Left ventricle myocardium inferior (tissue), 1 donor: ENCODE data around the gene MCF2L2. TPM values are rescaled to one million over a fixed set of nuclear protein-coding genes. Genes with fewer than 3 reads are reported as not detected.

Experiments used
- DNase-seq: peaks from one replicate; pipeline ENCODE4 v3.0.0-alpha.2; 2020
- H3K27ac ChIP-seq: fragments of 200-600 bp; replicated peaks from 2 replicates; pipeline ENCODE4 v1.8.0; 2021
- H3K27me3 ChIP-seq: fragments of 200-600 bp; 2 replicates; pipeline ENCODE4 v1.8.0; 2021; ENCODE audit warnings: low read depth
- H3K36me3 ChIP-seq: fragments of 200-600 bp; 2 replicates; pipeline ENCODE4 v1.8.0; 2021
- H3K4me1 ChIP-seq: fragments of 200-600 bp; 2 replicates; pipeline ENCODE4 v1.8.0; 2021
- H3K4me3 ChIP-seq: fragments of 200-600 bp; 2 replicates; pipeline ENCODE4 v1.8.0; 2021; ENCODE audit warnings: mild to moderate bottlenecking, moderate library complexity
- H3K9me3 ChIP-seq: fragments of 200-600 bp; replicated peaks from 2 replicates; pipeline ENCODE4 v1.8.0; 2021
- intact Hi-C: fragments of 100-400 bp; cut with micrococcal nuclease; formaldehyde crosslinking; loops from one replicate; pipeline ENCODE4 v1.11.0; 2022
- total RNA-seq: library from RNA; stranded (reverse); fragmentation: NEBNext Ultra II Directional; extraction: Animal tissue kit (Norgen Biotek cat#: 25700); gene quantifications from one replicate; pipeline ENCODE4 v1.2.1, GENCODE V29; 2021
- TF ChIP-seq, protein P1 (sequence below): fragments of 200-600 bp; IDR thresholded peaks from 2 replicates; pipeline ENCODE4 v1.8.0; 2021; ENCODE audit warnings: antibody characterized with exemption, mild to moderate bottlenecking, borderline replicate concordance
- donor health status: DM: no; HTN: yes; CAD: no; lungs with severe emphysema.

The MCF2L2 gene
- total RNA-seq, 1 donor from 2014 or later: 0.91 TPM

DNA sequence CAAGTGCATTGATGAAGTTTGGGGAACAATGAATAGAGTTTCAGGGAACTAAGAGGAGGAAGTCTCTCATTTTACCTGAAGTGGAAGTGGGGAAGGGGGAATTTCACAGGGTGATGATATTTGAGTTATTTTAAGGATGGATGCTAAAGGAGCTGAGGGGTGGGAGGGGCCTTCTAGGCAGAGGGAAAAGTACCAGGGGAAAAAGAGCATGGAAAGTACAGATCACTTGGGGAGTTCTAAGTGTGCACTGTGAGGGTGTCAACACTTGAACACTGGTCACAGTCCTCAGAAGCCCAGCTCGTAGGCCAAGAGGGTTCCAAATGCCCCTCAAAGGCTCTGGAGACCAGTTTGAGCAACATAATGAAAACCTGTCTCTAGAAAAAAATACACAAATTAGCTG lies 284.1 kb downstream of the MCF2L2 start:
- no peak for DNase-seq

GRCh38 chr3:183142199-183142598 lies 286.2 kb downstream of the MCF2L2 start:
- Histone ChIP-seq H3K27me3 (peaks cover 84% of the 10 kb centered on the region), H3K27ac (no peak overlapping the region), H3K36me3 (no peaks in the 10 kb centered on the region), H3K9me3 (no peaks in the 10 kb centered on the region), H3K4me1 (no peaks in the 10 kb centered on the region), H3K4me3 (no peak overlapping the region)
- intact Hi-C loops: no loop called here
- DNase-seq: no peak
- TF ChIP-seq, protein P1, sequence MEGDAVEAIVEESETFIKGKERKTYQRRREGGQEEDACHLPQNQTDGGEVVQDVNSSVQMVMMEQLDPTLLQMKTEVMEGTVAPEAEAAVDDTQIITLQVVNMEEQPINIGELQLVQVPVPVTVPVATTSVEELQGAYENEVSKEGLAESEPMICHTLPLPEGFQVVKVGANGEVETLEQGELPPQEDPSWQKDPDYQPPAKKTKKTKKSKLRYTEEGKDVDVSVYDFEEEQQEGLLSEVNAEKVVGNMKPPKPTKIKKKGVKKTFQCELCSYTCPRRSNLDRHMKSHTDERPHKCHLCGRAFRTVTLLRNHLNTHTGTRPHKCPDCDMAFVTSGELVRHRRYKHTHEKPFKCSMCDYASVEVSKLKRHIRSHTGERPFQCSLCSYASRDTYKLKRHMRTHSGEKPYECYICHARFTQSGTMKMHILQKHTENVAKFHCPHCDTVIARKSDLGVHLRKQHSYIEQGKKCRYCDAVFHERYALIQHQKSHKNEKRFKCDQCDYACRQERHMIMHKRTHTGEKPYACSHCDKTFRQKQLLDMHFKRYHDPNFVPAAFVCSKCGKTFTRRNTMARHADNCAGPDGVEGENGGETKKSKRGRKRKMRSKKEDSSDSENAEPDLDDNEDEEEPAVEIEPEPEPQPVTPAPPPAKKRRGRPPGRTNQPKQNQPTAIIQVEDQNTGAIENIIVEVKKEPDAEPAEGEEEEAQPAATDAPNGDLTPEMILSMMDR: no peak

More for the DNA sequence above, 284.1 kb downstream of the MCF2L2 start:
- H3K27me3 ChIP-seq: peaks cover 73% of the 10 kb centered on the region
- no peak overlapping the region for H3K4me3 ChIP-seq
- no peaks in the 10 kb centered on the region for H3K9me3 ChIP-seq
- TF ChIP-seq, protein P1: no peak
- H3K4me1 ChIP-seq: no peaks in the 10 kb centered on the region
- intact Hi-C loops: no loop called here
- H3K27ac ChIP-seq: no peak overlapping the region
- no peaks in the 10 kb centered on the region for H3K36me3 ChIP-seq

- peaks cover 6% of the 10 kb centered on the region for H3K9me3 ChIP-seq
- H3K4me1 ChIP-seq: no peaks in the 10 kb centered on the region
- H3K4me3 ChIP-seq: no peak overlapping the region
- H3K27ac ChIP-seq: no peak overlapping the region
- no peaks in the 10 kb centered on the region for H3K36me3 ChIP-seq
- intact Hi-C loops: no loop called here
- peaks cover 77% of the 10 kb centered on the region for H3K27me3 ChIP-seq
- no peak for DNase-seq
- TF ChIP-seq, protein P1: no peak
These were observed 293.6 kb downstream of the MCF2L2 start for GRCh38 chr3:183134844-183135243.

DNA sequence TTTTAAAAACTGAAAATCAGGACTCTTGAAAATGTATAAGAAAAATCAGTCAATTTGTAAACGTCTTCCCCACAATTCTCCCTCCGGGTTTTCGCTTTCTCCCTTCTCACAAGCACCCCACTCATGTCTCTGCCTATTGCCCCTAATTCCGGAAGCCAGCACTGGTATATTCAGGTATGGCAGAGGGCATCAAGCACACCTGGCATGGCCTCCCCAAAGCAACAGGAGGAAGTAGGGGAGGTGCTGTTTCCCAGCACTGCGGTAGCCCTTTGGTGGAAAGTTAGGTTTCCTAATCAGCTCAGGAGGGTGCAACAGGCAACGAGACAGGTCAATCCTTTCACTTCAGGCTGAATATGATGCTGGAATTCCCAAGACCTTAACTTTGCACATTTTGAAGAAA lies 296.0 kb downstream of the MCF2L2 start:
- Histone ChIP-seq H3K27me3 (peaks cover 59% of the 10 kb centered on the region), H3K27ac (no peak overlapping the region), H3K4me3 (no peak overlapping the region), H3K4me1 (no peaks in the 10 kb centered on the region), H3K36me3 (peaks cover 7% of the 10 kb centered on the region), H3K9me3 (peaks cover 23% of the 10 kb centered on the region)
- TF ChIP-seq, protein P1: no peak
- no peak for DNase-seq
- intact Hi-C loops: no loop called here

- peaks cover 7% of the 10 kb centered on the region for H3K36me3 ChIP-seq
- intact Hi-C loops: no loop called here
These were observed 296.7 kb downstream of the MCF2L2 start for GRCh38 chr3:183131735-183132134.

More at GRCh38 chr3:183131735-183132134, 296.7 kb downstream of the MCF2L2 start:
- Histone ChIP-seq H3K9me3 (peaks cover 23% of the 10 kb centered on the region), H3K27ac (no peak overlapping the region), H3K4me3 (no peak overlapping the region), H3K27me3 (peaks cover 57% of the 10 kb centered on the region), H3K4me1 (no peaks in the 10 kb centered on the region)
- no peak for DNase-seq
- TF ChIP-seq, protein P1: no peak
